ENCODE data around the gene NELL1.

NELL1 gene

DNA sequence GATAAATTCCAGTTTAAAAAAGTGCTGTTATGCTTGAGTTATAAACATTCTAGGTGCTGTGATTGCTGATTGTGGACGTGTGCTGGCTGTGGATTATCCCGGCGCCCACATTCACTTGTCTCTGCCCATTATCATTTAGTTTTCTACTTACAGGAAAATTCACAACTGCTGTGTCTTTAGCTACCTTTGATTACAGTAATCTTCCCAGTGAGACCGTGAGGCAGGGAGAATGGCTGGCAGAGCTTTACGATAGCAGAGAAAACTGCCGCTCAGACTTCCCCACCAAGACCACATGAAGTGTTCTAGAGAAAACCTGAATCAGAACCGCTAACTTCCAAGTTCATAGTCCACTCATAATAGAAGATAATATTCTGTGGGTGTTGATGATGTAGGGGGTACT, 34.6 kb upstream of the NELL1 start:
- H3K36me3 ChIP-seq (ENCODE audit: control insufficient read depth, low read length) = no peaks in the 10 kb centered on the region
- H3K27me3 ChIP-seq (ENCODE audit: control insufficient read depth, low read length) = no peaks in the 10 kb centered on the region

DNA sequence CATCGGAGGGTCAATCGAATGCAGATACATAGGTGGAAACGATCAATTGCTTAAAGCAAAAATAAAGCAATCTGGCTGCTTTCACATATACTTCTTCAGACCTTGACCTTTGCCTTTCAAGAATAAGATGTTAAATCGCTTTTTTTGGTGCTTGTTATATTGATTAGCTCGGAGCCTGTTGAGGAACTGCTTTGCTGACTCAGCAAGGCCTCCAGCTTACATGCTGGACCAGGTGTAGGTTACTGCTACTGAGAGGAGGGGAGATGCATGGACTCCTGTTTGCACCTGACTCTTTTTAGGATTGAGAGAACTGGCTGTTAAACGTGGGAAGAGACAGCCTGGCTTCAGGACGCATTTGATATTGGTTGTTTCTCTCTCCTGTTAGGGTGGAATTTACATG, 31.3 kb upstream of the NELL1 start:
- Histone ChIP-seq H3K4me3 (ENCODE audit: low read length) (no peak overlapping the region), H3K4me1 (ENCODE audit: control insufficient read depth, low read length) (no peaks in the 10 kb centered on the region), H3K36me3 (ENCODE audit: control insufficient read depth, low read length) (no peaks in the 10 kb centered on the region), H3F3A (ENCODE audit: control insufficient read depth, insufficient read depth) (no peaks in the 10 kb centered on the region), H4K20me1 (ENCODE audit: control insufficient read depth, insufficient read depth, low read depth, low read length) (no peaks in the 10 kb centered on the region), H3K27me3 (ENCODE audit: control insufficient read depth, low read length) (no peaks in the 10 kb centered on the region), H3K9me3 (ENCODE audit: control insufficient read depth, insufficient read depth, low read length) (no peaks in the 10 kb centered on the region), H3K4me2 (ENCODE audit: low read length) (no peak overlapping the region), H3K27ac (ENCODE audit: low read depth, low read length) (no peak overlapping the region), H3K79me2 (ENCODE audit: control insufficient read depth, low read length) (no peaks in the 10 kb centered on the region), H3K9me2 (replicated peaks; ENCODE audit: control insufficient read depth, low read length) (no peaks in the 10 kb centered on the region)
- TF ChIP-seq, protein P1, sequence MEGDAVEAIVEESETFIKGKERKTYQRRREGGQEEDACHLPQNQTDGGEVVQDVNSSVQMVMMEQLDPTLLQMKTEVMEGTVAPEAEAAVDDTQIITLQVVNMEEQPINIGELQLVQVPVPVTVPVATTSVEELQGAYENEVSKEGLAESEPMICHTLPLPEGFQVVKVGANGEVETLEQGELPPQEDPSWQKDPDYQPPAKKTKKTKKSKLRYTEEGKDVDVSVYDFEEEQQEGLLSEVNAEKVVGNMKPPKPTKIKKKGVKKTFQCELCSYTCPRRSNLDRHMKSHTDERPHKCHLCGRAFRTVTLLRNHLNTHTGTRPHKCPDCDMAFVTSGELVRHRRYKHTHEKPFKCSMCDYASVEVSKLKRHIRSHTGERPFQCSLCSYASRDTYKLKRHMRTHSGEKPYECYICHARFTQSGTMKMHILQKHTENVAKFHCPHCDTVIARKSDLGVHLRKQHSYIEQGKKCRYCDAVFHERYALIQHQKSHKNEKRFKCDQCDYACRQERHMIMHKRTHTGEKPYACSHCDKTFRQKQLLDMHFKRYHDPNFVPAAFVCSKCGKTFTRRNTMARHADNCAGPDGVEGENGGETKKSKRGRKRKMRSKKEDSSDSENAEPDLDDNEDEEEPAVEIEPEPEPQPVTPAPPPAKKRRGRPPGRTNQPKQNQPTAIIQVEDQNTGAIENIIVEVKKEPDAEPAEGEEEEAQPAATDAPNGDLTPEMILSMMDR (IDR thresholded peaks at IDR 0.05; ENCODE audit: low read depth, low read length, poor library complexity, severe bottlenecking) = no peak
- no peak for TF ChIP-seq EZH2phosphoT487 (IDR thresholded peaks at IDR 0.05; ENCODE audit: borderline replicate concordance, low read length)

More for the DNA sequence above, 34.6 kb upstream of the NELL1 start:
- H3K27ac ChIP-seq (ENCODE audit: low read depth, low read length) = no peak overlapping the region
- H3K9me3 ChIP-seq (ENCODE audit: control insufficient read depth, insufficient read depth, low read length) = no peaks in the 10 kb centered on the region
- H3K79me2 ChIP-seq (ENCODE audit: control insufficient read depth, low read length) = no peaks in the 10 kb centered on the region
- H3F3A ChIP-seq (ENCODE audit: control insufficient read depth, insufficient read depth) = no peaks in the 10 kb centered on the region
- no peaks in the 10 kb centered on the region for H3K4me1 ChIP-seq (ENCODE audit: control insufficient read depth, low read length)
- no peak overlapping the region for H3K4me2 ChIP-seq (ENCODE audit: low read length)
- TF ChIP-seq, protein P1 (IDR thresholded peaks at IDR 0.05; ENCODE audit: low read depth, low read length, poor library complexity, severe bottlenecking) = no peak
- TF ChIP-seq EZH2phosphoT487 (IDR thresholded peaks at IDR 0.05; ENCODE audit: borderline replicate concordance, low read length) = no peak
- H4K20me1 ChIP-seq (ENCODE audit: control insufficient read depth, insufficient read depth, low read depth, low read length) = no peaks in the 10 kb centered on the region
- no peak overlapping the region for H3K4me3 ChIP-seq (ENCODE audit: low read length)
- H3K9me2 ChIP-seq (replicated peaks; ENCODE audit: control insufficient read depth, low read length) = no peaks in the 10 kb centered on the region

DNA sequence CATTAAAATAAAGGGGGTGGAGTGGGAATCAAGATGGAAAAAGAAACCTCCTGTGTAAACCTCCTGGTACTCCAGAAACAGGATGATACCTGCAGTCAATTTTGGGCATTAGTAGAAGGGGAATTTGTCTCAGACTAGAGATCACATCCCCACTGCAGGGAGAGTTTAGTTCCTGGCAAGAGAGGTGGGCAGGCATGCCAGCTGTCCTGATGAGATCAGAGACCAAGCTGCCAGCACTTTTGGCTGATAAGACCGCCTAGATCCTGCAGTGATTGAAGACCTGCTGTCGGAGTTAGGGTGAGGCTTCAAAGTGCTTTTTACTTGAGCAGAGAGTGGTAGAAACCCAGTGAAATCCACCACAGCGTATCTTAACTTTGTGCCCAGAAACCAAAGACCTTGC, 29.7 kb upstream of the NELL1 start:
- Histone ChIP-seq H3K36me3 (ENCODE audit: control insufficient read depth, low read length) (no peaks in the 10 kb centered on the region), H3K4me2 (ENCODE audit: low read length) (no peak overlapping the region), H3K4me3 (ENCODE audit: low read length) (no peak overlapping the region), H3F3A (ENCODE audit: control insufficient read depth, insufficient read depth) (no peaks in the 10 kb centered on the region), H3K79me2 (ENCODE audit: control insufficient read depth, low read length) (no peaks in the 10 kb centered on the region), H3K4me1 (ENCODE audit: control insufficient read depth, low read length) (no peaks in the 10 kb centered on the region), H3K27ac (ENCODE audit: low read depth, low read length) (no peak overlapping the region), H4K20me1 (ENCODE audit: control insufficient read depth, insufficient read depth, low read depth, low read length) (no peaks in the 10 kb centered on the region), H3K9me3 (ENCODE audit: control insufficient read depth, insufficient read depth, low read length) (no peaks in the 10 kb centered on the region), H3K27me3 (ENCODE audit: control insufficient read depth, low read length) (no peaks in the 10 kb centered on the region), H3K9me2 (replicated peaks; ENCODE audit: control insufficient read depth, low read length) (no peaks in the 10 kb centered on the region)
- no peak for TF ChIP-seq EZH2phosphoT487 (IDR thresholded peaks at IDR 0.05; ENCODE audit: borderline replicate concordance, low read length)

DNA sequence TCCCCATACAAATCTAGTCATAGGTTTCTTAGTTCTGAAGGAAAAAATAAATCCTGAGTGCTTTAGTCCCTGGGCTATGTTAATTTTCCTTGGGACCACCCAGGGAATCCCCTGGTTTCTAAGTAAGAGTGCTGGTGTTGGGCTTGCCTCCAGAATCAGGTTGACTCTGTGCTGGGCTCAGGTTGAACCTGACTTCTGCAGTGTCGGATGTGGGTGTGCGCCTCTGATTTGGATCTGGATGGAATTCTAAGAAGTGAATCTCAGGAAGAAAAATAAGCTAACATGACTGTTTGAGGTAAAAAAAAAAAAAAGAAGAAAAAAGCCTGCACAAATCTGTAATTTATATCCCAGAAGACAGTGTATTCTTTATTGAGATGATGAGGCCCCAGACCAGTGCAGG, 29.0 kb upstream of the NELL1 start:
- no peaks in the 10 kb centered on the region for H3K9me3 ChIP-seq (ENCODE audit: control insufficient read depth, insufficient read depth, low read length)
- no peaks in the 10 kb centered on the region for H3K4me1 ChIP-seq (ENCODE audit: control insufficient read depth, low read length)
- H3K9me2 ChIP-seq (replicated peaks; ENCODE audit: control insufficient read depth, low read length) = no peaks in the 10 kb centered on the region
- no peaks in the 10 kb centered on the region for H3F3A ChIP-seq (ENCODE audit: control insufficient read depth, insufficient read depth)
- no peak overlapping the region for H3K4me2 ChIP-seq (ENCODE audit: low read length)
- no peaks in the 10 kb centered on the region for H3K79me2 ChIP-seq (ENCODE audit: control insufficient read depth, low read length)
- no peak for TF ChIP-seq EZH2phosphoT487 (IDR thresholded peaks at IDR 0.05; ENCODE audit: borderline replicate concordance, low read length)
- TF ChIP-seq, protein P1 (IDR thresholded peaks at IDR 0.05; ENCODE audit: low read depth, low read length, poor library complexity, severe bottlenecking) = no peak
- no peaks in the 10 kb centered on the region for H4K20me1 ChIP-seq (ENCODE audit: control insufficient read depth, insufficient read depth, low read depth, low read length)
- no peak overlapping the region for H3K4me3 ChIP-seq (ENCODE audit: low read length)
- no peaks in the 10 kb centered on the region for H3K36me3 ChIP-seq (ENCODE audit: control insufficient read depth, low read length)
- H3K27ac ChIP-seq (ENCODE audit: low read depth, low read length) = no peak overlapping the region
- H3K27me3 ChIP-seq (ENCODE audit: control insufficient read depth, low read length) = no peaks in the 10 kb centered on the region
